Measurements from ENCODE around the gene RFC2. TPM values are rescaled to one million over a fixed set of nuclear protein-coding genes. Genes with fewer than 3 reads are reported as not detected.
A peak's percentile ranks its signal among the peaks of the same experiment; 100 is the strongest.

Gene RFC2
- 10 to 100 TPM; 13.8 to 14.3 TPM for total RNA-seq
- long read RNA-seq, transcript RFC2-201 (11 exons, 1,695 nt): major isoform, 21 of 22 reads
- long read RNA-seq, partial matches to known transcripts: 0 of 22 reads
- long read RNA-seq, other reads (novel, unspliced or antisense): 0 of 22 reads

DNA sequence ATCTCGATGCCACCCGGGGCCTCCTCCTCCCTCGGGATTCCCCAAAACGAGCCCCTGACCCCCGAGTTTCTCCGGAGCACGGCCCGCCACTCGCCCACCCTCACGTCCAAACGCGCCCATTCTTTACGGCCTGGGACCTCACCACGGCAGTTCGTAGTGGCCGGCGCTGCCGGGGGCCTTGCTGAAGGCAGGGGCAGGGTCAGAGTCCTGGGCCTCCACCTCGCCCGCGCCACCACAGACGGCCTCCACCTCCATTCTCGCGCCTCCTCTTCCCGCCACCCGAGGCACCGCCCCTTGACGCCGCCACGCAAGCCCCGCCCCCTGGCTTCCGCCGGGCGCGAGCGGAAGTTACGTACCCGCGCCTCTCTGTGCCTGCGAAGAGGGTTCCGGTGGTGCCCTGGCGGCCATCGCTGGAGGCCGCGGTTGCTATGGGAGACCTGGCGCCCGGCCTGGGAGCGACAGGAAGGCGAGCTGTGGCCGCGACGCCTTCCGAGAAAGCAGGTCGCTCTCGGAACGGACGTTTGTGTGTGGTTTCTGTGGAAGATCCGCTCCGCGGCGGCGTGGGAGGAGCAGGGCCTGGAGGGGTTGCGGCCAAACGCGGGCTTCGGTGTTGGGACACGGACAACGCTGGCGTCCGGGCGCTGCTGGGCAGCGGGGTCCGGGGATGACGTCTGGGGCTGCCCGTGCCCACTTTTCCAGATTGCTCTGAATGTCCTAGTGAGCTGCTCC, at the start of gene RFC2:
Gene RFC2 (minus strand): TSS at position 271 of the 729 bp plus-strand sequence. CDS start 16 bp downstream, at position 255.
- ATAC-seq: peak; percentile 99 to 100
- peak; percentile 98 for DNase-seq
- intact Hi-C loops (cut with DNase I): no loop called here

DNA sequence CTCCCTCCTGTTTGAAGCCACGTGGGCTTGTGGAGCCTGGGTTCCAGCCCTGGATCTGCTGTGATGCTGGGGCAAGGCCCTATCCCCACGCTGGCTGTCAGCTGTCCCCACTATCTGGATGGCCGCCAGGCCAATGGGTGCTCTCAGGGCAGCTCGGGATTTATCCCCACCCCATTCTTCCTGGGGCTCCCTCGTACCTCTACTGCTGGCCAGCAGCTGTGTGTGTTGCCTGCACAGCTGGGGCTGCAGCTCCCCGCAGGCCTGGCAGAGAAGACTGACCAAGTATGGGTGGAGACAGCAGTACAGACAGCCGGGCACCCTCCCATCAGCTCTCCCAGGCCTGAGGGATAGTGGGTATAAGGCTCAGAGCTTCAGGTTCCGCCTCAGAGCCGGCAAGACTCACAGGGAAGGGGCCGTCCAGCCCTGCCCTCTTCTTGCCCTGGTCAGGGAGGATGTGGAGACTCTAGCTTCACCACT, 48.6 kb upstream of the RFC2 start:
- intact Hi-C loops (cut with DNase I): no loop called here
- DNase-seq (no peak), ATAC-seq (no peak)

DNA sequence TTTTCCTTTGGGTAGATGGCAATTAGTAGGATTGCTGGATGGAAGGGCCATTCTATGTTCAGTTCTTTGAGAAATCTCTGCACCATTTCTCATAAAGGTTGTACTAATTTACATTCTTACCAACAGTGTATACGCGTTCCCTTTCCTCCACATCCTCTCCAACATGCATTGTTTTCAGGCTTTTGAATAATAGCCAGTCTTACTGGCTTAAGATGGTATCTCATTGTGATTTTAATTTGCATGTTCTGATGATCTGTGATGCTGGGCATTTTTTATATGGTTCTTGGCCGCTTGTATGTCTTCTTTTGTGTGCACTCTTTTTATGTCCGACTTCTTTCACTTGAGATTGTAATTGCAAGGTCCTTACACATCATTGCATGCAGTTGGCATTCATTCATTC, 46.7 kb upstream of the RFC2 start:
- ATAC-seq (no peak), DNase-seq (no peak)
- intact Hi-C loops (cut with DNase I): no loop called here

DNA sequence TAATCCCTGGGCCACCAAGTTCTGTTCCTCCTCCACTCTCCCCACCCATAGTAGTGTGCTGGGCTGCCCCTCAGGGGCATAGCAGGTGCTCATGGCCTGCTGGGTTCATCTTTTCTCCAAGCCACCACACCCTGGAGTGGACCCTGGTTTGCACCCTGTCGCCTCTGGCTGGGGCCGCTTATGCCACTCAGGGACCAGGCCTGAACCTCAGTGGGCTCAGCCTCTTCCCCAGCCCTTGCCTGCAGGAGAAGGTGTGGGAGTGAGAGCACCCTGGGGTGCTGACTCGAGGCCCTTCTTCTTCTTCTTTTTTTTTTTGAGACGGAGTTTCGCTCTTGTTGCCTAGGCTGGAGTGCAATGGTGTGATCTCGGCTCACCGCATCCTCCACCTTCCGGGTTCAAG, 45.2 kb upstream of the RFC2 start:
- intact Hi-C loops (cut with DNase I): no loop called here
- no peak for DNase-seq
- no peak for ATAC-seq

DNA sequence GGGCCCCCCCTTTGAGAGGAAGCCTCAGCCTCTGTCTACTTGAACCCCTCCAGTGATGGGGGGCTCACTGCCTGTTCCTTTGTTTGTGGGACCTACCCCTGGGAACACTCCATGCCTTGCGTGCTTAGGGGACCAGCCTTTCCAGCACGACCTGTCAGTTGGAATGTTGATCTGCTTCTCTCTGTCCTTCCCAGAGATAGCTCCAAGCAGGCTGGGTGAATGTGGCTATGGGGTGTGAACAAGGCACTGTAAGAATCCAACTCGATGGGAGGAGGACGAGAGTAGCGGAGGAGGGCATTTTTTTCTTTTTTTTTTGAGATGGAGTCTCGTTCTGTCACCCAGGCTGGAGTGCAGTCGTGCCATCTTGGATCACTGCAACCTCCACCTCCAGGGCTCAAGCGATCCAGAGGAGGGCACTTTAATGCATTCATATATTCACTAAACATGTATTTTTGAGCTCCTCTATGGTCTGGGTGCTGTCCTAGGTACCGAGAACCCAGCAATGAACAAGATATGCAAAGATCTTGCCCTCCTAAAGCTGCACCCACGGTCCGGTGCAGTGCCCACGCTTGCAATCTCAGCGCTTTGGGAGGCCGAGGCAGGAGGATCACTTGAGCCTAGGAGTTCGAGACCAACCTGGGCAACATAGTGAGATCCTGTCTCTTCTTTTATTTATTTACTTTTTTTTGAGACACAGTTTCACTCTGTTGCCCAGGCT, 43.5 kb upstream of the RFC2 start:
- intact Hi-C loops (cut with DNase I): no loop called here
- no peak for ATAC-seq
- no peak for DNase-seq

DNA sequence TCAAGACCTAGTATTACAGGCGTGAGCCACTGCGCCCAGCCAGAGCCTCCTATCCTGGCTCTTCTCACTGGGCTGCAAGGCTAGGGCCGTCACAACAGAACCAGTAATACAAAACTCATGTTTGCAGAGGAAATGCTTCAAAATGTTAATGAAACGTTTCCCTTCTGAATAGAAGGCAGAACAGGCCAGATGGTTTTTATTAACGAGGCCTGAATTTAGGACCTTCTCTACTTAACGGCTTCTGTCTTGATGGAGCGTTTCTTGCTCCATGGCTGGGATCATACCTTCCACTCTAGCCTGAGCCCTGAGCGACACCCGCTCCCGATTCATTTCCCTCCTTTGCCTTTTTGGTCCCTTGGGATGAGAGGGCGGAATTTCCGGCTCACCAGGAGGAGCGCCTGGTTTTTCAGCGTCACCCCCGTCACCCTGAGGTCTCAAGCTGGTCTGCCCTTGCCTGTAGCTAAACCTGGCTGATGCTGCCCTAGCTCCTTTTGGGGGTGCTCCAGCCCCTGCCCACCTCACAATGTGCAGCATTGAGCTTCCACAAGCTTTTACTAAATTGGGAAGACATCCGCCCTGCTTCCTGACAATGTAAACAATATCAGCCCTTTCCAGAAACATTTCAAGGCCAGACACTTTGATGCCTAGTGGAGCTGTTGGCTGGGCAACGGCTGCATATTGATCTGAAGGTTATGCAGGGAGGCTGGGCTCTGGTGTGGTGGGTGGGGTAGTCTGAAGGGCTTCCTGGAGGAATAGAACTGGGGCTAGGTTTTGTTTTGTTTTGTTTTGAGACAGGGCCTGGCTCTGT, 40.2 kb upstream of the RFC2 start:
- peak; percentile 11 to 20 for ATAC-seq
- DNase-seq: peak; percentile 50
- intact Hi-C loops (cut with DNase I): loop anchor here in 1 of 2 donors (5.0 kb wide), 1 partner anchor 37 kb away; no protein-coding TSS in a partner anchor

DNA sequence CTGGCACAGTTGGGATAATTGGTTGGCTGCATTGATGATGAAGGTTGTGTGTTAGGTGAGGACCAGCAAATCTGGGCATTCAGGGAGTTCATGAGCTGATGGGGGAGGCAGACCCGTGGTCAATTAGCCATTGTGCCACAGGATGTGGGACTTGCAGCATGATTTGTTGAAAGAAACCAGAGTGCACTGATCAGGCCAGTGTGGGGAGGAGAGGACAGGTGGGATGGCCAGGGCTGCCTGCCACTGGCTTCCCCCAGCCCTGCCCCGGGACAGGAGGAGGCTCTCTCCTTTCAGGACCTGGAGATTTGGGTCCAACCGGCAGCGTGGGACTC, 39.3 kb upstream of the RFC2 start:
- intact Hi-C loops (cut with DNase I): loop anchor here in 1 of 2 donors (5.0 kb wide), 1 partner anchor 36 kb away; no protein-coding TSS in a partner anchor
- ATAC-seq (no peak), DNase-seq (no peak)

DNA sequence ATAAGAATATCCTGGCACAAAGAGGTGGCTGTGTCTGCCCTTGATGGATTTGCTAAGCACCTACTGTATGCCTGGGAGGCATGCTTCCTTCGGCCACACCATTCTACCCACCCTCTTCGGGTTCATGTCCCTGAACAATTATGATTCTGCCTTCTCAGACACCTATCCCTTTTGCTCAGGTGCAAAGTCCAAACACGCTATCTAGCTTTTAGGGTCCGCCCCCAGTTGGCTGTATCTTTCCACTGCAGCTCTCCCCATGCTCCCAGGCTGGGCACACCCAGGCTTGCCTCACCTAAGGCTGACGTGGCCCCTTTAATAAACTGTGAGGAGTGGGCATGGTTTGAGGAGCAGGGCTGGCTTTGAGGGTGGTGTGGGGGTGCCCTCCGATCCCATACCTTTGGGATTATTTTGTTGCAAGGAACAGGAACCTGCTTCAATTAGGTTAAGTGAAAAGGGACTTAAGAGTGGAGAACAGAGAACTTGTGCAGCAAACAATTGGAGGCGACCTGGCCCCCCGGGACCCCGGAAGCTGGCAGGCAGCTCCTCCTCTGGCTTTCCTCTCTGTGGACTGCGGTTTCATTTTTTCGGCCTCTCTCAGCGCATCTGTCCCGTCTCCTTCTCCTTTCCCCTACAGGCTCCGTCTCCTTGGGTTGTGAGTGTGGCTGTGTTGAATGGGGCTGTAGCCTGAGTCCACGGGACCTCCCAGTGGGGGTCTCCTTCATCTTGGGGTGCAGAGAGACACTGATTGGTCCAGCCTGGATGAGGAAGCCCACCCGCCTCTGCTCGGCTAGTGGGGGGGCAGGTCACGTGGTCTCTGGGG, 38.8 kb upstream of the RFC2 start:
- ATAC-seq (no peak), DNase-seq (no peak)
- intact Hi-C loops (cut with DNase I): loop anchor here in 1 of 2 donors (5.0 kb wide), 1 partner anchor 36 kb away; no protein-coding TSS in a partner anchor

DNA sequence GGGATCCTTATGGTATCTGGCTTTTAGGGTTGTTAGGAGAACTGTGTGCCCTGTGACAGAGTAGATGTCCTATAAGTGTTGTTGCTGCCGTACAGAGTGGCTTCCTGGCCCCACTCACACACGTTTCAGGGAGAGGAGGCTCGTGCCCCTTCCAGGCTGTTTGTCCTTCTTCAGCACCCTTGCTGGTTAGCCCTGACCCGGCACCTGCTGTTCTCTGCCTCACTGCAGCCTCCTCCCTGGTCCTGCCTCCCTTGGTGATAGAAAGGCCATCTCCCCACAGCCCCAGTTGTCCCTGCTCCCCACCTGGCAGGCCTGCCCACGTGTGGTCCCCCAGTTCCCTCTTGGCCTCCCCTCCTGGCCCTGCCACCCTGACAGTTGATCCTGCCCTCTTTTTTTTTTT, 37.3 kb upstream of the RFC2 start:
- intact Hi-C loops (cut with DNase I): loop anchor here in 1 of 2 donors (5.0 kb wide), 1 partner anchor 34 kb away; no protein-coding TSS in a partner anchor
- DNase-seq: no peak
- ATAC-seq: no peak

DNA sequence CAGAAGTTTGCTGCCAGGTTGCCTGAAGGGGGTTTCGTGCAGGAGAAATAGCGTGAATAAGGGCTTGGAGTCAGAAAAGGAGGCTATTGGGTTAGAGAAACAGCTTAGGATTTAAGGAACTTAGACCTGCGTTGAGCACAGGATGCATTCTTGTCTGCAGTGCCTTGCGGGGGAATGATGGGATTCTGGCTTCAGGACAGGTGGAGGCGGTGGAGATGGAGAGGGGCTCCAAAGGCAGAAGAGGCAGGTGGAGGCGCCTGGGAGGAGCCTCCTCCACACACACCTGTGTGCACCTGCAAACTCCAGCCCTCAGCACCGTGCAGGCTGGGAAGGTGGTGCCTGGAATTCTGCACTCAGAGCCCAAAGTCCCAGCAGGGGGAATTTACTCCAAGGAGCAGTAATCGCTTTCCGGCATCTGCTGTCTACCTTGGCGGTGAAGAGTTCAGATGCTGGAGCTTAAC, 36.8 kb upstream of the RFC2 start:
- ATAC-seq: no peak
- DNase-seq: no peak
- intact Hi-C loops (cut with DNase I): loop anchor here in 1 of 2 donors (5.0 kb wide), 1 partner anchor 34 kb away; no protein-coding TSS in a partner anchor

DNA sequence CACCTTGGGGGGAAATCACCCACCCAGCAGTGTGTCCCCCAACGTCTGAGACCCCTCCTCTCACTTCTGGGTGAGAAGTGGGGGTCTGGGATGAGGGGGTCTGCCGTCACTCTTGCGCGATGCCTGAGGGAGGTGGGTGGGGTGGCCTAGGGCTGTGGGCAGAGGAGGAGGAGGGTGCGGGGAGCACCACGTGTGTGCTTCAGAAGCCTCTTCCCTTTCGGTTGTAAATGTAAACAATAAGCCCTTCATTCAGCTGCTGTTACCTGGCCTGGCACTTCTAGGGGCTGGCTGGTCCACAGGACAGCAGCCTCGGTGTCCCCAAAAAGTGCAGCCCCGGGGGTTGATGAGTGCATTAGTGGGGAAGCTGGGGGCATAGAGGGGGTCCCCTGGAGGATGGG, 36.4 kb upstream of the RFC2 start:
- no peak for DNase-seq
- ATAC-seq: no peak
- intact Hi-C loops (cut with DNase I): loop anchor here in 1 of 2 donors (5.0 kb wide), 1 partner anchor 33 kb away; no protein-coding TSS in a partner anchor

DNA sequence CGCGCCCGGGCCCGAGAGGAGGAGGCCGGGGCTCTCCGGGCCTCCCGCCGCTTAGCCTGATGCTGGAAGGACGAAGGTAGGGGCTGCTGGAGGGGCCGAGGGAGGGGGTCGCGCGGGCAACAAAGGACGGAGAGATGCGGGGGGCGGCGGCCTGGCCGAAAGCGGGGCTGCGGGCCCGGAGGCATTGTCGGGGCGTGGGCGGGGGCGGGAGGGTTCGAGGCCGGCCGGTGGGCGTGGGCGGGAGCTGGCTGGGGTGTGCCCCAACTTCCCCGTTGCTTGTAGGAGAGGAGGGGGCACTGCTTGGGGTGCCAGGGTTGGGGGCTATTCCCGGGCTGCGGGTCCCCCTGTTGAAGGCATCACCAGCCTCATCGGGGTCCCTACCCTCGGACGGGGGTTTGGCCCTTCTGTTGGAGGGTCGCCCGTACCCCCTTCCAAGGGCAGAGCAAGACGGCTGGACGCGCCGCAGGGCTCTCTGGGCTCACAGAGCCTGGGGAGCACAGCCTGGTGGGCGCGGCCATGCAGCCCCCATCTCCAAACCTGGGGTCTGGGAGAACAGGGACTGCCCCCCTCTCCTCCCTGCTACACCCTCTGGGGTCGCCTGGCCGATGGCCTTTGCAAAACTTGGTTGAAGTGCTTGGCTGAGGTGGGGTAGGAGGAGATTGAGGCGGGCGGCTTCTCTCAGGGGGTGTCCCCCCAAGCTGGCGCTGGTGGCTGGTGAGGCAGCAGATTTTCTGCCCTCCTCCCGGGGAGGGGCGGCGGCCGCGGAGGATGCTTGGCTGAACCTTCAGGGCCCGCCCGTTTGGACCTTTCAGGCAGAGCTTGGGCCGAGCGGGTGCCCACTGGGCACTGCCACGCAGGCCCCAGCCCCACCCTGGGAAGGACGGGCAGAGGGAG, 35.7 kb upstream of the RFC2 start:
- DNase-seq: peak; percentile 61
- peak; percentile 28 to 32 for ATAC-seq
- intact Hi-C loops (cut with DNase I): loop anchor here in 1 of 2 donors (5.0 kb wide), 1 partner anchor 33 kb away; no protein-coding TSS in a partner anchor

DNA sequence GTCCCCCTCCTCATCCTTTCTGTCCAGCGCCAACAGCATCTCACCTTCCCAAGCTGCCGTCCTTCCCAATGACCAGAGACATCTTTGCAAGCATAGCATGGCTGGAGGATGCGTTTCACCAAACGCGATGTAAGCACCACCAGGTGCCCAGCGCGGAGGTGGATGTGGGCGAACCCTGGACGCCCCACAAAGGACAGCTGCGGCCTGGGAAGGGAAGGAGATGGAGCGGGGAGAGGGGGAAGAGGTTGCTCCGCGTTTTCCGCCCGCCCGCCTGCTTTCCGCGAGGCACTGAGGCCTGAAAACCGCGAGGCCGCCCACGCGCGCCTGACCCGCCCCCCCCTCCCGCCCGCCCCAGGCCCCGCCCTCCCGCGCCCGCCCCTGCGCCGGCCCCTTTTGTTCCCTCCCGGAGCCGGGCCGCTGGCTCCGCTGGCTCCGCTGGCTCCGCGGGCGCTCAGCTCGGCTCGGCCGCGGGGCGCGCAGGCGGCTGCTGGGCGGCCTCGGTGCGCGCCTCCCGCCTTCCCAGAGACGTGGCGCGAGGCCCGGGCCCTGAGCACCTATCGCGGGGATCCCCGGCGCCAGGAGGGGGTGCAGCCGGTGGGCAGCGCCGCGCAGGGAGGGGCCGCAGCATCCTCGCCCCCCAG, 34.9 kb upstream of the RFC2 start, which contains the start of gene CLIP2:
Gene CLIP2 (plus strand): TSS at position 390 of the 641 bp plus-strand sequence. CDS start 28,140 bp downstream, outside the sequence.
- DNase-seq (peak; percentile 83), ATAC-seq (peak; percentile 93 to 96)
- intact Hi-C loops (cut with DNase I): no loop called here

DNA sequence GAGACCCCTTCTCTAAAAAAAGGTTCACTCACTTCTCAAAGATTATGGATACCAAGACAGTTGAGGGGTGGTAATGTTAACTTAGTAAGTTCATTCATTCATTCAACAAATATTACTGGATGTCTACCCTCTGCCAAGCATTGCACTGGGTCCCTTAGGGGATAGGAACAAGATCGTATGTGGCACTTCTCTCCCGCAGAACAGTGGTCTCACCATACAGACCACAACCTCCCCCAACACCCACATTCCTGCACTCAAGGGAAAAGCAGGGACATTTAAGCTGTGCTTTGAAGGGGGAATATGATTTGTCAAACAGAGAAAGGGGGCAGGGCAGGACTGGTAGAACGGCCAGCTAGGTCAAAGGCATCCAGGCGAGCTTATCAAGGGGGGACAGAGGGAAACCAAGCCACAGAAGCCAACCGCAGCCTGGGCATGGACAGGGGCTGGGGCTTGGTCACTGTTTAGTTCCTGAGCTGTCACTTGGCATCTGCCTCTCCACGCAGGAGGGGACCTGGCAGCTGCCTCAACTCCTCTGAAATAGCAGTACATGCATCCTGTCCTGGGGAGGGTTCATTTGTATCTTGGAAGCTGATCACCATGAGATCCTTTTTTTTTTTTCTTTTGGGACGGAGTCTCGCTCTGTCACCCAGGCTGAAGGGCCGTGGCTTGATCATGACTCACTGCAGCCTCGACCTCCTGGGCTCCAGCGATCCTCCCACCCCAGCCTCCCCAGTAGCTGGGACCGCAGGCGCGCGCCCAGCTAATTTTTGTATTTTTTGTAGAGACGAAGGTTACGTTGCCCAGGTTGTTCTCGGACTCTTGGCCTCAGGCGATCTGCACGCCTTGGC, 34.1 kb upstream of the RFC2 start:
- ATAC-seq (peak in 1 of 2 donors; percentile 2), DNase-seq (no peak)
- intact Hi-C loops (cut with DNase I): no loop called here

DNA sequence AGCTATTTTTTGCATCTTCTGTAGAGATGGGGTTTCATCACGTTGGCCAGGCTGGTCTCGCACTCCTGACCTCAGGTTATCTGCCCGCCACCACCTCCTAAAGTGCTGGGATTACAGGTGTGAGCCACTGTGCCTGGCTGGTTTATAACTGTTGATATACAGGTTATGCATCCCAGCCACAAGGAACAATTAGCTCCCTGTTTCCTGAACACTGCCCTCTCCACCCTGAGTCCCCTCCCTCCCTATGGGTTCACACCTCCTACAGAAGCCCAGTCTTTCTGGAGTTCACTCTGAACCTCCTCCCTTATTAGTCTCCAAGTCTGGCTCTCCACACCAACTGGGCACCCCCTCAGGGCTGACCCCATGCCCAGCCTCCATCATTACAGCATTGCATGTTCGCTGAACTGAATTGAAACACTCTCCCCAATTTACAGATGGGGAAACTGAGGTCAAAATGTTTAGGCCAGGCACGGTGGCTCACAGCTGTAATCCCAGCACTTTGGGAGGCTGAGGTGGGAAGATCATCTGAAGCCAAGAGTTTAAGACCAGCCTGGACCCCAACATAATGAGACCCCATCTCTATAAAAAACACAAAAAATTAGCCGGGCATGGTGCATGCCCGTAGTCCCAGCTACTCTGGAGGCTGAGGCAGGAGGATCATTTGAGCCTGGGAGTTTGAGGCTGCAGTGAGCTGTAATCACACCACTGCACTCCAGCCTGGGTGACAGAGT, 33.3 kb upstream of the RFC2 start:
- ATAC-seq: no peak
- intact Hi-C loops (cut with DNase I): no loop called here
- DNase-seq: no peak
